Duodenal mucosa (tissue), 2 donors: Measurements from ENCODE around the gene PSMC4.

Experiments used
- H3K27ac ChIP-seq: one replicate; pipeline ENCODE4 v1.7.0; 2013; ENCODE audit warnings: low read depth, low read length
- H3K27me3 ChIP-seq, 2 donors: one replicate each; pipeline ENCODE4 v1.7.0; 2013; ENCODE audit warnings: low read length in 2 of 2, control low read depth in 1 of 2; ENCODE audit not compliant: insufficient read depth in 2 of 2, control insufficient read depth in 1 of 2
- H3K36me3 ChIP-seq, 2 donors: one replicate each; pipeline ENCODE4 v1.7.0; 2013; ENCODE audit warnings: low read length in 2 of 2, control low read depth in 1 of 2; ENCODE audit not compliant: insufficient read depth in 2 of 2, control insufficient read depth in 1 of 2
- H3K4me1 ChIP-seq, 2 donors: one replicate each; pipeline ENCODE4 v1.7.0; 2013; ENCODE audit warnings: low read length in 2 of 2, control low read depth in 1 of 2; ENCODE audit not compliant: insufficient read depth in 2 of 2, control insufficient read depth in 1 of 2
- H3K4me3 ChIP-seq, 2 donors: one replicate each; pipeline ENCODE4 v1.7.0; 2013; ENCODE audit warnings: low read length in 2 of 2, low read depth in 1 of 2
- H3K9ac ChIP-seq, 2 donors: one replicate each; pipeline ENCODE4 v1.7.0; 2013; ENCODE audit warnings: low read length in 2 of 2, low read depth in 1 of 2
- H3K9me3 ChIP-seq, 2 donors: one replicate each; pipeline ENCODE4 v1.7.0; 2013; ENCODE audit warnings: low read length in 2 of 2, control low read depth in 1 of 2; ENCODE audit not compliant: control insufficient read depth in 1 of 2

PSMC4 gene

DNA sequence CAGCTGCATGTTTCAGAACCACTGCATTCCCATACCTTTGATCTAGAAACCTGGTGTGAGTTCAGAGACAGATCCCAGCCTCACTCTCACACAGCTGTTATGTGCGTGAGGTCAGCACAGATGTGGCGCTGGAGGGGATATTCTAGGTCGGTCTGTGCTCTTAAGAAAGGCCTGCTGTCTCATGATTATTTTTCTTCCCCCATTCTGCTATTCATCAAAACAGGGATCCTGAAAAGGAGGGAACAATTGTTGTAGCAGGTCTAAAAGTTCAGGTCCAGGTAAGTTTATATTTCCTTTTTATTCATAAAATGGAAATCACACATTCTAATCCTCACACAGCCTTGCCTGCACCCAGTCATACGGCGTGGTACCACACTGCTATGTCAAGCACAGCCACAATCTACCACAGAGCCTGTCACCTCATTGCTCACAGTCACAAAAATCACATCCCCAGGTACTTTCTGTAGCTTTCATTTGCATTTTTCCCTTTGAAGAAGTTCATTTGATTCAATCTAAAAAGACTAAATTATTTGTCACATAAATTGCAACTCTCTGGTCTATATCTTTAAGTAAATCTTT lies 26.8 kb downstream of the PSMC4 start:
- Histone ChIP-seq H3K4me1 (peaks cover 10 to 22% of the 10 kb centered on the region in 2 donors), H3K27ac (no peak overlapping the region), H3K27me3 (no peaks in the 10 kb centered on the region), H3K4me3 (peak overlapping the region; percentile 93 to 94), H3K9me3 (peaks cover 0 to 5% of the 10 kb centered on the region in 2 donors), H3K36me3 (no peaks in the 10 kb centered on the region), H3K9ac (peak overlapping the region; percentile 65 to 87)

DNA sequence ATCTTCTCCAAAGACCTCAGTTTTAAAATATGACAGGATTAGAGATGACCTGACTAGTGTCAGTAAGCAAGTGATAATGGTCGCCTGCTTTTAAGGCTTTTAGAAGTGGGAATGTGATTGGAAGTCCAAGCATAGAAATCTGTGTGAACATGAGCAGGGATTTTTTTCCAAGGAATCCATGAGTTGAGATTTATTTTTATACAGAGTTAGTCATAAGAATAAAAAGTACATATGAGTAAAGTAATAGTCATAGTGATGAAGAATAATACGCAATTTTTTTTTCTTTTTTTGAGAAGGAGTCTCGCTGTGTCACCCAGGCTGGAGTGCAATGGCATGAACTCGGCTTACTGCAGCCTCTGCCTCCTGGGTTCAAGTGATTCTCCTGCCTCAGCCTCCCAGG lies 27.5 kb downstream of the PSMC4 start:
- Histone ChIP-seq H3K4me1 (peaks cover 10 to 22% of the 10 kb centered on the region in 2 donors), H3K9ac (no peak overlapping the region), H3K36me3 (no peaks in the 10 kb centered on the region), H3K27me3 (no peaks in the 10 kb centered on the region), H3K4me3 (no peak overlapping the region), H3K9me3 (peaks cover 0 to 5% of the 10 kb centered on the region in 2 donors), H3K27ac (no peak overlapping the region)

DNA sequence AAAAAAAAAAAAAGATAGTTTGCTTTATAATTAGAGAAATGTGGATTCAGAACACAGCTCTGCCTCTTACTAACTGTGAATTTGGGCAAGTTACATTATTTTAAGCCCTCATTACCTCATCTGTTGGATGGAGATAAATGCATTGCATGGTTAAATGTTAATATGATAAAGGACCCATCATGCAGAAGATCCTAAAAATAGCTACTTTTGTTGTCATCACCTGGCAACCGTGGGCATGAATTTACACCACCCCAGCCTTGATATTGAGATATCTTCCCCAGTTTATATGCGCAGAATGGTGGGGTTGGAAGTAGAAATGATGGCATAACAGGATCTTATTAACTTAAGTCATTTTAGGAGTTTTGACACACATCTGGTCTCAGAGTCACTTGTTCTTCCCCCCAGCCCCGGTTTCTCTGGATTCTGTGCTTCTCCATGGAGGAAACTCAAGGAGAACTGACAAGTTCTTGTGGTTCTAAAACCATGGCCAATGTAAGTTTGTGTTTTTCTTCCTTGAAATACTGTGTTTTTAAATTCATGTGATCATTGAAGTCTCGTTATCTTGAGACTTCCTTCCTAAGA lies 34.8 kb downstream of the PSMC4 start:
- Histone ChIP-seq H3K27ac (no peak overlapping the region), H3K27me3 (no peaks in the 10 kb centered on the region), H3K36me3 (peaks cover 15 to 18% of the 10 kb centered on the region in 2 donors), H3K9ac (no peak overlapping the region), H3K4me3 (no peak overlapping the region), H3K4me1 (no peaks in the 10 kb centered on the region), H3K9me3 (peaks cover 0 to 2% of the 10 kb centered on the region in 2 donors)

DNA sequence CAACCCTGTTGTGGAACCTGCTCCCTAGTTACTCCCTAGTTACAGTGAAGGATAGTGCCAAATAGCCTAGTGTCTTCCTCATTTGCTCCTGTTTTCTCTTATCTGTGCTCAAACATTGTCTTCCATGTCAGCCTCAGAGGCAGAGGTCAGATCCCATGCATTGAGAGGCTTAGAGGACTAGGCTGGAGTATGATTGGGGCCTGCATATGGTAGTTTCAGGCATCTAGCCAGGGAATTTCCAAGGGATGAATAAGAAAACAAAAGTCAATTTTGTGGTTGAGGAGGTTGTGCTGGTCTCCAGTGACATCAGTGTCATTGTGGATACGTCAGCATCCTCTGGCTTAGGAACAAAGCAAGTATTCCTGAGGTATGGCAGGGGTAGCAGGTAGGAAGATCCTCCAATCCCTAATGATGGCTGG lies 35.3 kb downstream of the PSMC4 start:
- H3K27me3 ChIP-seq: no peaks in the 10 kb centered on the region
- H3K36me3 ChIP-seq: peaks cover 15 to 18% of the 10 kb centered on the region in 2 donors
- H3K4me3 ChIP-seq: no peak overlapping the region
- no peak overlapping the region for H3K9ac ChIP-seq
- H3K4me1 ChIP-seq: no peaks in the 10 kb centered on the region
- H3K9me3 ChIP-seq: peaks cover 0 to 2% of the 10 kb centered on the region in 2 donors
- H3K27ac ChIP-seq: no peak overlapping the region

DNA sequence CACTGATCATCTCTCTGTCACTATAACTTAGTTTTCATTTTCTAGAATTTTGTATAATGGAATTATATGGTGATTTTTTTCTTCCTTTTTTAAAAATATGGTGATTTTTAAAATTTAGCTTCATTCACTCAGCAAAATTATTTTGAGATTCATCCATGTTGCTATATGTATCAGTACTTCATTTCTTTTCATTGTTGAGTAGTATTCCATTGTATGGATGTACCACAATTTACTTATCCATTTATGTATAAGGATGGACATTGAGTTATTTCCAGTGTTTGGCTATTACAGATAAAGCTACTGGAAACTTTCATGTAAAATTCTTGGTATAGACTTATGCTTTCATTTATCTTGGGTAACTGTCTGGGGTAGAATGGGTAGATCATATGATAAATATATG lies 38.7 kb downstream of the PSMC4 start:
- Histone ChIP-seq H3K36me3 (peaks cover 28 to 34% of the 10 kb centered on the region in 2 donors), H3K9ac (no peak overlapping the region)

DNA sequence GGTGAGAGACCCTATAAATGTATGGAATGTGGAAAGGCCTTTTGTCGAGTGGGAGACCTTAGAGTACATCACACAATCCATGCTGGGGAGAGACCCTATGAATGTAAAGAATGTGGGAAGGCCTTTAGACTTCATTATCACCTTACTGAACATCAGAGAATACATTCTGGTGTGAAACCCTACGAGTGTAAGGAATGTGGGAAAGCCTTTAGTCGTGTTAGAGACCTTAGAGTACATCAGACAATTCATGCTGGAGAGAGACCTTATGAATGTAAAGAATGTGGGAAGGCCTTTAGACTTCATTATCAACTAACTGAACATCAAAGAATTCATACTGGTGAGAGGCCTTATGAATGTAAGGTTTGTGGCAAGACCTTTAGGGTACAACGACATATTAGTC lies 43.0 kb downstream of the PSMC4 start:
- peaks cover 39 to 64% of the 10 kb centered on the region in 2 donors for H3K9me3 ChIP-seq
- no peaks in the 10 kb centered on the region for H3K27me3 ChIP-seq
- H3K4me1 ChIP-seq: no peaks in the 10 kb centered on the region
- H3K36me3 ChIP-seq: peaks cover 14 to 22% of the 10 kb centered on the region in 2 donors
- H3K27ac ChIP-seq: no peak overlapping the region
- H3K9ac ChIP-seq: no peak overlapping the region
- no peak overlapping the region for H3K4me3 ChIP-seq

More for the DNA sequence above, 38.7 kb downstream of the PSMC4 start:
- Histone ChIP-seq H3K27ac (no peak overlapping the region), H3K9me3 (peaks cover 12 to 27% of the 10 kb centered on the region in 2 donors), H3K4me3 (no peak overlapping the region), H3K4me1 (no peaks in the 10 kb centered on the region), H3K27me3 (no peaks in the 10 kb centered on the region)

DNA sequence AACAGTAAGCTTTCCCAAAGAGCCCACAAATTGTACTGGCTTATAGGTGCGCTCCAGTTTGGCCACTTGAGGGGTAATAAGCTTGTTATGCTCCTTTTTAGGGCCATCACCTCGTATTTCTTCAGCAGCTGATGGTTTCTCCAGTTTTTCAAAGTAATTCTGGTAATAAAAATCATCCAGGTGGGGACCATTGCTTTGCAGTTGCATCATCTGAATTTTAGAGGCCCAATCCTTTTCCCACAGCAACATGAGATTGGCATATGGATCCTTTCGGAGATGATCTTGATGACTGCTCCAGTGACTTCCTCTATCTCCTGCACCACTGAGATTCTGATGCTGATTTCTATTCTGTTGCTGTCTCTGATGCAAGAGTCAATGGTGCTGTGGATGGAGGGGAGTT lies 53.0 kb downstream of the PSMC4 start:
- H3K27me3 ChIP-seq: no peaks in the 10 kb centered on the region
- H3K4me1 ChIP-seq: no peaks in the 10 kb centered on the region
- no peaks in the 10 kb centered on the region for H3K36me3 ChIP-seq
- H3K9me3 ChIP-seq: peaks cover 56 to 75% of the 10 kb centered on the region in 2 donors
- no peak overlapping the region for H3K9ac ChIP-seq
- no peak overlapping the region for H3K27ac ChIP-seq
- no peak overlapping the region for H3K4me3 ChIP-seq

DNA sequence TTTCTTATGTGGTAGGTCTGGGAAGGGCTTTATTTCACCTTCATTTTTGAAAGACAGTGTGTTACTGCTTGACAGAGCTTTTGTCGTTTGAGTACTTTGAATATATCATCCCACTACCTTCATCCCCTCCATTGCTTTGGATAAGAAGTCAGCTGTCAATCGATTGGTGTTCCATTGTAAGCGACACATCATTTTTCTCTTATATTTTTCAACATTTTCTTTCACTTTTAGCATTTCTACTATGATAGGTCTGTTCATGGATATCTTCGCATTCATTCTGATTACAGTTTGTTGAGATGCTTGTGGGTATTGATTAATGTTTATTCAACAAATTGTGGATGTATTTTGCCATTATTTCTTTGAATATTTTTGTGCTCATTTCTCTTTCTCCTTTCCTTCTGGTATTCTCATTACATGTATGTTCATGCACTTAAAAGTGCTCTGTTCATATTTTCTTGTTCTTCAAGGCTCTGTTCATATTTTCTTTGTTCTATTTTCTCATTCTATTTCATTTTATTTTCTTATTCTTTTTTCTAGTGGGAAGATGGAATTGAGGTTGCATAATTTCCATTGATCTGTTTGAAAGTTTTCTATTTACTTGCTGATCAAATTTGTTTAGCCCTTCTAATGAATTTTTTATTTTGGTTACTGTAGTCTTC lies 55.1 kb downstream of the PSMC4 start:
- no peaks in the 10 kb centered on the region for H3K27me3 ChIP-seq
- H3K9ac ChIP-seq: no peak overlapping the region
- H3K4me3 ChIP-seq: peak overlapping the region in 1 of 2 donors; percentile 17
- no peaks in the 10 kb centered on the region for H3K4me1 ChIP-seq
- peaks cover 61 to 82% of the 10 kb centered on the region in 2 donors for H3K9me3 ChIP-seq
- no peaks in the 10 kb centered on the region for H3K36me3 ChIP-seq
- no peak overlapping the region for H3K27ac ChIP-seq

DNA sequence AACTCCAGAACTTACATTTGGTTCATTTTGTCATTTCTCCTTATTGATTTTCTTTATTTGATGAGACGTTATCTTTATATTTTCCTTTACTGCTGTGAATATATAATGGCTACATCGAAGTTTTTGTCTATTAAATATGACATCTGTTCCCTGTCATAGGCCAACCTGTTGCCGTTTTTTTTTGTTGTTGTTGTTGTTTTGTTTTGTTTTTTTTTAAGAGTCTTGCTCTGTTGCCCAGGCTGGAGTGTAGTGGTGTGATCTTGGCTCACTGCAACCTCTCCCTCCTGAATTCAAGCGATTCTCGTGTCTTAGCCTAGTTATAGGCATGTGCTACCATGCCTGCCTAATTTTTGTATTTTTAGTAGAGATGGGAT lies 55.6 kb downstream of the PSMC4 start:
- H3K27ac ChIP-seq: no peak overlapping the region
- no peaks in the 10 kb centered on the region for H3K27me3 ChIP-seq
- no peak overlapping the region for H3K4me3 ChIP-seq
- no peaks in the 10 kb centered on the region for H3K36me3 ChIP-seq
- no peaks in the 10 kb centered on the region for H3K4me1 ChIP-seq
- peaks cover 66 to 87% of the 10 kb centered on the region in 2 donors for H3K9me3 ChIP-seq
- H3K9ac ChIP-seq: no peak overlapping the region
